Activated CD8-positive, alpha-beta memory T cell treated with anti-CD3 and anti-CD28 coated beads, Interleukin-2, amount 50 U/mL, for 48 hours (primary cell): Measurements from ENCODE around the gene IL17REL.

Experiments
- DNase-seq: peaks from one replicate; pipeline ENCODE4 v3.0.0-alpha.2; 2020

Gene IL17REL

DNA sequence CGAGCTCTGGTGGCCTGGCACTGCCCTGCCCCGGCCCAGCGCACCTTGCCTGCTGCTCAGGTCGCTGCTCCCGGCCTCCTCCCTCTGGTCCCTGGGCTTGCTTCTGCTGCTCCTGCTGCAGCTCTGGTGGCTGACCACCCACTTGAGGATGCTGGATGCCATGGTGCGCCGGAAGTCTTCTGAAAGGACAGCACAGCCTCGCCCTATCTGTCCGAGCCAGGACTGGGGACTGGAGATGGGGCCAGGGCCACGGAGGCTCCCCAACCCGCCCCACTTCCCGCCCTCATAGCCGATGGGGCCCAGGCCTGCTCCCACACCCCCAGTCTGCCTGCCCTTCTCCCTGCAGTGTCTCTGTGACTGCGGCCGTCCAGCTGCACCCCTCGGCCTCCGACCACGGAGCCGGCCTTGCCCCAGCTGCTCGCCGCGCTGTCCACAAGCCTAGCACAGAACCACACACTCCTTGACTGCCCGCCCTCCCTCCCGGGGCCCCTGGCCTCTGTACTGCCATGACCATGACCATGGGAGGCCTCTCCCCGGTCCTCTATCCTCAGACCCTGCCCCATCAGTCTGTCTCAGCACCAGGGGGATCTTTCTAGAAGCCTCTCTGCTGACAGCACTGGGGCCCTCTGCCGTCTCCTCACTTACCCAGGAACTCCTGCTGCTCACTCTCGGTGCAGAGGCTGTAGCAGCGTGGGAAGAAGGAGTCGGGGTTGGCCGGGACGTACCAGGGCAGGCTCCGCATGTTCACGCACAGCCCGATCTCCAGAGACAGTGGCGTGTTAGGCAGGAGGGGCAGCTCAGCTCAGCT is 32.9 kb upstream of the IL17REL start:
- no peak for DNase-seq

DNA sequence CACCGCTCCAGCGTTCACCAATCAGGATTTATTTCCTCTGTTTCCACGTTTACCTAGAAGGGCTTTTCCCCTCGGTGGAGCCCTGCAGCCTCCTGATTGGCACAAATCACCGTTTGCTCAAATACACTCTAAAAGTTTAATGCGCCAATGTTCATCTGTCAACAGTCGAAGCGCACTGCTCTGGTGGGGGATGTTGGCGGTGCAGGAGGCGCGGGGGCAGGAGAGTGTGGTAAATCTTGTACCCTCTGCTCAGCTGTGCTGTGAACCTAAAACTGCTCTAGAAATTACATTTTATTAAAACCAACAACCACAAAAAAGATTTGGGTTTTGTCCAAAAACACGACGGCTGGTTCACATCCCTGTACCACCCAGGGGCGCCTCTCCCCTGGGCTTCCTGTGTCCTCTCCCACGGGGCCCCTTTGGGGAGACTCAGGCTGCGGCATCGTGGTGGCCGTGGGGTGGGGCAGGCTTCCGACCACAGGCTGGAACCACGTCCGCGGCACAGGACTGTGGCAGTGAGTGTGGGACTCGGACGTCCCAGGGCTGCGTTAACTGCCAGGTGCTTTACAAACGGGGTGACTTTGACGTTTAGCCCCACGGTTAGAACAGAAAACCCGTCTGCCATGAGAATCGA is 32.0 kb upstream of the IL17REL start:
- no peak for DNase-seq

DNA sequence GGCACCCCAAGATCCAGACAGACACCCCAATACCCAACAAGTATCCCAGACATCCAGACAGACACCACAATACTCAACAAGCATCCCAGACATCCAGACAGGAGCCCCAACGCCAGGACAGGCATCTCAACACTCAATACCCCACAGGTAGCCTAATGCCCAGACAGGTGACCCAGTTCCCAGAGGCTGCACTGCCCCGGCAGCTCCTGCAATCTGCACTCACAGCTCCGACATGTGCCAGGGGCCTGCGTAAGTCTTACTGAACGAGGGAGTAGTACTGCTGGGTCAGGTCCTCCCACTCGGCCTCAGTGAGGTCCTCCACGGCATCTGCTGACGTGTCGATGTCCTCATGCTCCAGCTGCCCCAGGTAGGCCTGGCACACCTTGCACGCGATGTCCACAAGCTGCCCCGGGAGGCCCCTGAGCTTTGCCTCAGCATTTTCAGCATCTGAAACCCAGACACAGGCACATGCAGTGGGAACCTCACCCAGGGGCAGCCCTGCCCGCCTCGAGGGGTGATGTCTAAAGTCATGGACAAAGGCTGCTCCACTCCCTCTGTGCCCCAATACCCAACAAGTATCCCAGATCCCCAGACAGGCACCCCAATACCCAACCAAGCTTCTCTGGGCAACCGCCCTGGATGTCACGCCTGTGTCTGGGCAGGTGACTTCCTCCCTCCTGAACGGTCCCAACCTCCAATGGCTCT is 28.9 kb upstream of the IL17REL start:
- DNase-seq = no peak

DNA sequence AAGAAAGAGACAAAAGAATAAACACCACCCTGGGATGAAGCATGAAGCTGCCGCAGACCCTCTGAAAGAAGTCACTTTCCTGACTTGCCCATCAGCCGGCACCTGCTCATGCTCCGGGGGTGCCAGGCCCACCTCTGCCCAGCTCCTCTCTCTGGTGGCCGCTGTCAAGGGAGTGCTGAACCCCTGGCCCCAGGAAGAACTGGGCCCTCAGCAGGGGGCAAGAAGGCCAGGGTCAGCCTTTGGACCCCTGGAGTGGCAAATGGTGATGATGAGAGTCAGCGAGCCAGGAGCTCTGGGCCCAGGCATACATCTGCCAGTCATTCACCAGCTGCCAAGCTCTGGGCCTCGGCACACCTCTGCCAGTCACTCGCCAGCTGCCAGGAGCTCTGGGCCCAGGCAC is 28.2 kb upstream of the IL17REL start:
- no peak for DNase-seq

DNA sequence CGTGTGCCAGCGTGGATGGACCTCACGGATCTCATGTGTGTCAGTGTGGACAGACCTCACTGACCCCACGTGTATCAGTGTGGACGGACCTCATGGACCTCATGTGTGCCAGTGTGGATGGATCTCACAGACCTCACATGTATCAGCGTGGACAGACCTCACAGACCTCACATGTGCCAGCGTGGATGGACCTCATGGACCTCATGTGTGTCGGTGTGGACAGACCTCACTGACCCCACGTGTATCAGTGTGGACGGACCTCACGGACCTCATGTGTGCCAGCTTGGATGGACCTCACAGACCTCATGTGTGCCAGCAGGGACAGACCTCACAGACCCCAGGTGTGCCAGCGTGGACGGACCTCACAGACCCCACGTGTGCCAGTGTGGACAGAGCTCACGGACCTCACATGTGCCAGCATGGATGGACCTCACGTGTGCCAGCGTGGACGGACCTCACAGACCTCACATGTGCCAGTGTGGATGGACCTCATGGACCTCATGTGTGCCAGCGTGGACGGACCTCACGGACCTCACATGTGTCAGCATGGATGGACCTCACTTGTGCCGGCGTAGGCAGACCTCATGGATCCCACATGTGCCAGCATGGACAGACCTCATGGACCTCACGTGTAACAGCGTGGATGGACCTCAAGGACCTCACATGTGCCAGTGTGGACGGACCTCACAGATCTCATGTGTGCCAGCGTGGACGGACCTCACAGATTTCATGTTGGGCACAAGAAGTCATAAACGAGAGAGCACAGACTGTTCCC is 27.3 kb upstream of the IL17REL start:
- DNase-seq = no peak

DNA sequence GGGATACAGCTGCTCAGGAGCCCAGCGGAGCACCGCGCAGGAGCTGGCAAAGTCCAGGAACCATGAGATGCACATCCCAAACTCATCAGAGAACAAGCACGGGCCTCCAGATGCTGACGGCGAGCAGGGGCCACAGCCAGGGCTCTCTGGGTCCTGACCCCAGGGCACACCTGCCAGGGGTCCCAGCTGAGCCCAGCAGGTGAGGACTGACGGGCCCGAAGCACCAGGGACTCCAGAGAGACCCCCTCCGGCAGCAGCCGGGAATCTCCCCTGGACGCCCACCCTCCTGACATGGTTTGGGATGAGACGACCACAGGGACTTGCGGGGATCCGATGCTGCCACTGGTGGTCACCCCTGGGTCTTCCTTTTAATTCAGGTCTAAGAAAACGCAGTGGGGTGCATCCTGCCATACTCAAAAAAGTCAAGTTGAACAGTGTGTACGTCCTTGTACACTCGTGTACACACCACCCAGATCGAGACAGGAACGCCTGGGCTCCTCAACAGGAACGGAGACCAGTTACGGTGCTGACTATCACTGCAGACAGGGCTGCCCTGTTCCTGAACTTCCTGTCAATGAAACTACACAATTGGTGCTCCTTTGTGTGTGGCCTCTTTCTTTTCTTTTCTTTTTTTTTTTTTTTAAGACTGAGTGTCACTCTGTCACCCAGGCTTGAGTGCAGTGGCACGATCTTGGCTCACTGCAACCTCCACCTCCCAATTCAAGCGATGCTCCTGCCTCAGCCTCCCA is 23.6 kb upstream of the IL17REL start:
- DNase-seq = no peak

DNA sequence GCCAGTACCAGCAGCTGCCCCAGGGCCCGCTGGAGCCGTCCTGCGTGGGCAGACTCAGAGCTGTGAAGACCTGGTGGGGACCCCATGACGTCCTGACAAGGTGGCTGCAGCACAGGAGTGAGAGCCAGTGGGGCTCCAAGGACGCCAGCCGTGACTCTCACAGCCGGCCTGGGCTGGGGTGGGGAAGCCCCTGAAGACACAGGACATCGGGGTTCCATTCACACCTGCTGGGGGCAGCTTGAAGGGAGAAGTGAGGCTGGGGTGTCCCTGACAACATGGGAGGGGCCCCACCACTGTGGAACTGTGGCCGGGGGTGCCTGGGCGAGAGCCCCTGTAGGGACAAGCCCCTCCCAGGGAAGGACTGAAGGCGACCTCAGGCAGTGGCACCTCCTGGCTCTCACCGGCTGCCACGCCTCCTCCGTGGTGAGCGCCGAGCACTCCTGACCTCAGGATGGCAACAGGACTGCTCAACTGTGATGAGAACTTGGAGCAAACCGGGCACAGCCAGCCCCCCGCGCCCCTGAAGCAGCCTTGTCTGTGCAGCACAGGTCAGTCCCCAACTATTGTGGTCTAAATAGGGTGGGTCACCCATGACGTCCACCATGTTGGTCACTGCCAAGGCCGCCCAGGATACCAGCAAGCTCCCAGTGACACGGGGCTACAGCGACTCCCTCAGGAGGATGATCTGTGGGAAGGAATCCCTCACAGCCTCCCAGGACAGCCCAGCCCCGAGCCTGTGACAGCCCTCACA is 22.7 kb upstream of the IL17REL start:
- no peak for DNase-seq

DNA sequence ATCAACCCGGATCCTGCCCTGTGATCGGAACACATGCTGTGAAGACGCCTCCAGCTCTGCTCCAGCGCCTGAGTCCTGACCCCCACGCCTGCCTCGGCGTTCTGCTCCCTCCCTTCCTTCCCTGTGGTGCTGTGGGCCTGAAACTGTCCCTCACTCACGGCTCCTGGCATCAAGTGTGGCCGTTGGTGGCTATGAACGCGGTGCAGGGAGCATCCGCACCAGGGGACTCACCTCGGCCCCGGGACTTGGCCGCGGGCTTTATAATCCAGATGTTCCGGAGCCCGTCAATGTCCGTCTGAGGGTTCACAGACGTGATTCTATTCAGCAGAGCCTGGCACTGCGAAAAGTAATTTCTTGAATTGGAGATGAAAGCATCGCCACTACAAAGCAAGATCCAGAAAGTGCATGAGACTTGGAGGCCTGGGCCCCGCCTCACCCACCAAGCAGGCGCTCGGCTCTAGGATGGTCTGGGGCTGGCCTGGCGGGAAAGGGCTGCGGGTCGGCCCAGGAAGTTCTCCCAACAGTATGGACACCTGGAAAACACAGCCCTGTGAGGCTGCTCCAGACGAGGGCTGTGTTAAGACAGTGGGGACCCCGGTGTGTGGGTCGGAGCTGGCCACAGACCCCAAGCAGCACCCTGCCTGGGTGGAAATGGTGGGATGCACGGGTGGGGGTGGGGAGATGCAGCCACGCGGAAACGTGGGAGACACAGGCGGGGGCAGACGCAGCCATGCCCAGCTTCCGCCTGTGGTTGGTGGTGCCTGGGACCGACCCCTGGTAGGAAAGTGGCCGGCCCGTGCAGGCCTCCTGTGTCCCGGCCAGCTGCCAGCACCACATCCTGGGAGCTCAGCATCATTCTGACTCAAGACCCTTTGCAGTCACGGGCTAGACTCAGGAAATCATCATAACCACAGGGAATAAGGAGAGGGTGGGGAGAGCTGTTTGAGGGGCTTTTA is 21.8 kb upstream of the IL17REL start:
- DNase-seq = no peak

DNA sequence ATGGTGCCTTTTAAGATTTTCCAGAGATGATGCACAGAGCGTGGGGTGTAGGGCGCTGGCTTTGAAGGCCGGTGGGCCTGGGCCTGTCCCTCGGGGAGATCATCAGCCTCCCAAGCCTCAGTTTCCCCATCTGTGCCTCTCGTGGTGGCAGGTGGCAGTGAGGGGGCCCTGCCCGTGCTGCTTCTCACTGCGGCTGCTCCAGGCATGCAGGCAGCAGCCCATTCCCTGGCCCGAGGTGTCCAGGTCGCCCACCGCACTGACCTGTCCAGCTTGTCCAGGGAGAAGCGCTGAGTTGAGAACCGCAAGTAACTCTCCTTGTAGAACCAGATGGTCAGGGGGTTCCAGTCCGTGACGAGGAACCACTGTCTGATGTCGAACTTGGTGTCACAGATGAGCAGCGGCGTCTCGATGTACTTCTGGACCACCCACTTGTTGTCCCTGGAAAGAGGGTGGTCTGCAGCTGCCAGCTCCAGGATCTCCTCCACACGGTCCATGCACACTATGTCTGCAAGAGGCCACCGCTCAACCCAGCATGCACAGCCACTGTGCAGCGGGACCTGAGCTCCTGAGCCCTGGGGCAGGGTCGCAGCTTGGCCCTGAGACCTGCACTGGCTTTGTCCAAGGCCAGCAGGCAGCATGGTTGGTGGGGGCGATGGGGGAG is 20.5 kb upstream of the IL17REL start:
- DNase-seq = no peak

DNA sequence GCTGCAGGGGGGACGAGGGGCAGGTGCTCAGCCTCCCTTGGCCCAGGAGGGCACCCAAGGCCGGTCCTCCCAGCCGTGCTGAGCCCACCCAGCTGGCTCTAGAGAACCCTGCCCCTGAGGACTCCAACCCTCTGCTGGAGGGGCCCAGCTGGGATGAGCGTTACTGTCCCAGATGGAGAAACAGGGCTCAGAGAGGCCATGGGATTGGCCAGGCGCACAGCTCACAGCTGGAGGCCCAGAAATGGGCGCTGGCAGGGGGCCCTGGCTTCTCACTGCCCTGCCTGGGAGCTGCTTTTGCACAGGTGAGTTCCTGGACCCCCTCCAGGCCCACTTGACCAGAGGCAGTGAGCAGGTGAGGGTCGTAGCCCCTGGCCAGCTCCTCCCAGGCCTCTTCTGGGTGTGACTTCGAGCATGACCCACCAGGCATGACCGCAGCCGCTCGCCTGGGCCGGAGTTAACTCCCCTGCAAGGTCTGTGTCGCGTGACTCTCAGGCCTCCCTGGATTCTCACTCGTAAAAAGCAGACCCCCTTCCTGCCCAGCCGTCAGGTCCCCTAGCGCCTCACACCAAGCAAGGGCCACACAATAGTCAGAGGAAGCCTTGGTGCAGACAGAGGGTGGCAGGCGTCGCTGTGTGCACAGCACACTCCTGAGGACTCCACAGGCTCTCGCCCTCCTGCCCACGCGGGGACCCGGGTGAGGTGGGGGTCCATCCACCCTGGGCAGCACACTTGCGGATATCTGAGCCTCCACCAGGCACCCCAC is 19.7 kb upstream of the IL17REL start:
- no peak for DNase-seq

DNA sequence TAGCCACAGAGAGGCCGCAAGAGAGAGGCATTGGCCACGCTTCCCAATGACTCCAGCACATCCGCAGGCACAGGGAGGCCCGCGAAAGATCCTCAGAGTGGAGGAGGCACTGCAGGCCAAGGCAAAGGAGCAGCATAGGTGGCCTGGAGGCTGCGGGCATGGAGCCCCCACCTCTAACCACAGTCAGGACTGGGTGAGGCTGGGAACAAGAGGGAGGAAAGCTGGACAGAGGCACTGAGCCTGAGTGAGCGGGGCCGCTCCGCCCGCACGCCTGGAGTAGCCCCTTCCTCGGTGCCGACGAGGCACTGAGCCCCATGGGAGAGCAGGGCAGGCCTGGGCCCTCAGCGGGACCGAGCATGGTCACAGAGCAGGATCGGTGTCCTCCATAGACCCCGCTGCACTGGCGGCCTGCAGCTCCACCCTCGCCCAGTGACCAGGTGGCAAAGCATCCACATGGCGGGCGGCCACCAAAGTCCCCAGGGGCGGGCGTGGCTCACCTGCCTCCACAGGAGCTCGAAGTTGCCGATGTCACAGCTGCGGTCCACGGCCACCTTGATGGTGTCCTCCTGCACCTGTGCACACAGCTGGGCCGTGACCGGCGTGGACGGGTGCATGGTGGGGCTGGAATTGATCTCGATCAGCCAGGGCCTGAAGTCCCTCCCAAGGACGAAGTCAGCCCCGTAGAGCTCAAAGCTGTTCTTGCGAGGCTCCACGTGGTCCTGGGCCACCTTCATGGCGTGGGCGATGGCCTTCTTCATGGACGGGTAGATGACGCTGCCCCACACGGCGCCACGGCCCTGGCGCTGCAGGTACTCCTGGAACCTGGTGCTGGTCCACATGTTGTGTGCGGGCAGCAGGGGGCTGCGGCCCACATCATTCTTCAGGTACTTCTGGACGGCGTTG is 18.9 kb upstream of the IL17REL start:
- no peak for DNase-seq

DNA sequence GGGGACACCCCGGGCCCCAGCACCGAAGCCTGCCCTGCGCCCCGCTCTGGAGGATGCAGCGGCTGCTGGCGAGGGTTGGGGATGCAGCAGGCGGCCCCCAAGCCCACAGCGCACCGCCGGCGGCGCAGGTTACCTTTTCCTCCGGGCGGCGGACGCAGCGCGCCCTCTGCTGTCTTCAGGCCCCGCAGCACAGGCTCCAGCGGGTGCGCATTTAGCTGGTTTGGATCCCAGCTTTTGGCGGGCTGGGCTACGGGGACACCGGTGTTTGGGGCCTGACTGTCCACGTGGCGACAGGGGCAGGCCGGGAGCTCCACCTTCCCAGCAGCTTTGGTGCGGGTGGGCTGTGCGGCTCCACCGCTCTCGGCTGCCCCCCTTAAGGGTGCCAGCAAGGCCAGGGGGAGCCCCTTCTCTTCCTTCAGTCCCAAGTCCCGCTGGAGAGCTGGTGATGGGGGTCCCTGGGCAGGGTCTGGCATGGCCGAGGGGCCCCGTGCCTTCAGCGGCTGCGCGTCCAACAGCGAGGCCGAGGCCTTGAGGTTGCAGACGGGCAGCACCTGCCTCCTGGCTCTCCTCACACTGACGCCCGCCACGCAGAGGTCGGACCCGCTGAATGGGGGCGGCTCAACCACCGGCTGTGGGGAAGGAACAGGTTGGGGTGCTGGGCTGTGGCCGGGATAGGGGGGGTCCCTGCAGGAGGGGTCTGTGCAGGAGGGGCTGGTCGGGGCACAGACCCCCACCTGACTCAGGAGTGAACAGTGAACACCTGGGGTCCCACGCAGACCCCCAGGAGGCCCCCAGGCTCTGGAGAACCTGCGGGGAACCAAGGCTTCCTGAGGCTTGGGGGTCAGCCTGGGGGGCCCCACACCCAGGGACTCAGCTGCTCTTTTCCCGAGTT is 18.0 kb upstream of the IL17REL start:
- DNase-seq = peak; percentile 91

DNA sequence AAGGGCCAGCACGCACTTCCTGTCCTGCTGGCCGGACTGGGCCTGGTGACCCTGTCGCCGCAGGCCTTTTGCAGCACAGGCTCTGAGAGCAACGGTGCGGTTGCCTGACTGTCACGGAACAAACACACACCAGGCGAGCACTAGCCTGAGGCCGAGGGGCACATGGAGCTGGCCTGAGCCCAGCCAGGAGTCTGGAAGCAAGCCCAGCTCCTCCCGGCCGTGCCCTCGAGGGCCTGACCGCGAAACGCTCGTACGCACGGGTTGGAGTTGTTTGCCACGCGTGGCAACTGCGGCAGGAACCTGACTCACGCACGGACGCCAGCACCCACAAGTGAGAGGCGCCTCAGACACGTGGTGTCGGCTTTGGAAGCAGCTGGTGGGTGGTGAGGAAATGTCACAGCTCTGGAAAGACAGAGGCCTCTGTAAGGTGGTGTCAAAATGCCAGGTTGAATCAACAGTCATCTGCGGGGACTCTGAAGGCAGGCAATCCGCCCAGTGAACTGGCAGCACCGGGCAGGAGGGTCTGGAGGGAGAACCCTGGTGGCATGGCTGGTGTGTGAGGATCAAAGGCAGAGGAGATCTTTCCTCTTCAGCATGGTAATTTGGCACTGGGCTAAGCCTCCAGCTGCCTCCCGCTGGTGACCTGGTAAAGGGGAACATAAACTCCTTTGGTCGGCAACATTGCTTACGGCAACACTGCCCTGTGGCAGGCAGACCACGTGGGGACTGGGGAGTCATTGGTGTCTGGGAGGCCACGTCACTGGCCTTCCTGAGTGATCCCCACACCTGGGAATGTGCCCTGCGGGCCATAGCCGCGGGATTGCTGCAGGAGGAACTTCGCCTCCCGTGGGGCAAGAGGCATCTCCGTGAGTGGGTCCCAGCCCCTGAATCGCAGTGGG is 15.3 kb upstream of the IL17REL start:
- no peak for DNase-seq

DNA sequence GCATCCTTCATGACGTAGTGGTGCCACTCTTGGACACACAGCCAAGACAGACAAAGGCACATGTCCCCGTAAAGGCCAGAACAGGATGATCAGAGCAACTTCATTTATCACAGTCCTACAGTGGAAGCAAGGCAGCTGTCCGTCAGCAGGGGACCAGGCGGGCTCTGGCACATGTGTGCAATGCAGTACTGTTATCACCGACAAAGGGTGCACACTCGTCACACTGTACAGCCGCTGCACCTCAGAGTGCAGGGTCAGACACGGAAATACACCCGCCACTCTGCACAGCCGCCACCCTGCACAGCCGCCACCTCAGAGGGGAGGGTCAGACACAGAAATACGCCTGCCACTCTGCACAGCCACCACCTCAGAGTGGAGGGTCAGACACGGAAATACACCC is 13.4 kb upstream of the IL17REL start:
- DNase-seq = no peak

DNA sequence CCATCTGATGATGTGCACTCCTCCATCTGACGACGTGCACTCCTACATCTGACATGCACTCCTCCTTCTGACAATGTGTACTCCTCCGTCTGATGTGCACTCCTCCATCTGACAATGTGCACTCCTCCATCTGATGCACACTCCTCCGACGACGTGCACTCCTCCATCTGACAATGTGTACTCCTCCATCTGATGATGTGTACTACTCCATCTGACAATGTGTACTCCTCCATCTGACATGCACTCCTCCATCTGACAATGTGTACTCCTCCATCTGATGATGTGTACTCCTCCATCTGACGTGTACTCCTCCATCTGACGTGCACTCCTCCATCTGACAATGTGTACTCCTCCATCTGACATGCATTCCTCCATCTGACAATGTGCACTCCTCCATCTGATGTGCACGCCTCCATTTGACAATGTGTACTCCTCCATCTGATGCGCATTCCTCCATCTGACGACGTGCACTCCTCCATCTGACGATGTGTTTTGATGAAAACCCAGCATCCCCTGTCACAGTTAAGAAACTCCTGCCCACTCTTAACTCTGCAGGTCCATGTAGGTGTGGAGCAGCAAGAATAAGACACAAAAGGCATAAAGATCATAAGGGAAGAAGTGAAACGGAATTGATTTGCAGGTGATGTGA is 9.7 kb upstream of the IL17REL start:
- DNase-seq = no peak
